ENCODE measurements around the gene TCEA2. TPM values are rescaled to one million over a fixed set of nuclear protein-coding genes. Genes with fewer than 3 reads are reported as not detected.

TCEA2 gene
- total and polyA plus RNA-seq, 2 donors (not counting 1 experiment from before 2014, with no cell fraction given), result 58.1 to 63.9 TPM

GRCh38 chr20:64070244-64070993 lies 7.4 kb downstream of the TCEA2 start:
- Mint-ChIP-seq H3K27ac (no peak overlapping the region), H3K27me3 (no peaks in the 10 kb centered on the region), H3K4me1 (peaks cover 59% of the 10 kb centered on the region), H3K4me3 (no peak overlapping the region), H3K9me3 (ENCODE audit: insufficient read depth) (no peaks in the 10 kb centered on the region)
- WGBS (ENCODE audit: insufficient coverage), result 97% methylated on average over 27 of the region's 31 CpGs
- Histone ChIP-seq H3K27ac (ENCODE audit: low read length in 2 of 2) (no peak overlapping the region), H3K27me3 (replicated peaks in 1 of 4; ENCODE audit: control extremely low read depth in 1 of 4, control insufficient read depth in 3 of 4, insufficient read depth in 4 of 4, low read length in 3 of 4) (no peaks in the 10 kb centered on the region), H2AFZ (ENCODE audit: insufficient read depth, low read depth, low read length, poor library complexity, severe bottlenecking) (no peak overlapping the region), H3K4me3 (ENCODE audit: control extremely low read depth in 1 of 5, extremely low read depth in 1 of 5, insufficient read depth in 1 of 5, low read depth in 2 of 5, low read length in 4 of 5) (no peak overlapping the region), H4K20me1 (ENCODE audit: control insufficient read depth, insufficient read depth, low read length, poor library complexity, severe bottlenecking) (peaks cover 55% of the 10 kb centered on the region), H3K9me3 (ENCODE audit: control extremely low read depth in 1 of 3, control insufficient read depth in 2 of 3, insufficient read depth in 1 of 3, low read length in 2 of 3) (no peaks in the 10 kb centered on the region), H3K36me3 (replicated peaks in 1 of 2; ENCODE audit: control extremely low read depth in 1 of 2, control insufficient read depth in 1 of 2, extremely low read depth in 1 of 2, insufficient read depth in 2 of 2, low read length in 1 of 2) (peaks cover 0 to 38% of the 10 kb centered on the region in 2 experiments), H3K4me2 (replicated peaks; ENCODE audit: low read depth, low read length, poor library complexity, severe bottlenecking) (no peak overlapping the region), H3K79me2 (ENCODE audit: control insufficient read depth, insufficient read depth, low read length) (peaks cover 25% of the 10 kb centered on the region), H3K9ac (ENCODE audit: low read length) (no peak overlapping the region), H3K4me1 (ENCODE audit: control insufficient read depth in 2 of 2, insufficient read depth in 2 of 2, low read length in 2 of 2) (peaks cover 38 to 83% of the 10 kb centered on the region in 2 donors)
- POLR2A ChIA-PET, result interaction anchor here (0.7 to 2.5 kb wide), 2 partner anchors 8 to 51 kb away, joined by 6 to 19 read pairs; partner anchors contain the start of genes OPRL1 and RGS19
- ATAC-seq (ENCODE audit: low read depth) (no peak), DNase-seq (no peak)
- CTCF ChIA-PET, result interaction anchor here (0.7 to 2.3 kb wide), 9 partner anchors 8 to 50 kb away, joined by 4 to 10 read pairs (median 8); partner anchors contain the start of gene LKAAEAR1
- TF ChIP-seq CTCF (IDR thresholded peaks at IDR 0.05), result no peak
- no peak for TF ChIP-seq EZH2 (IDR thresholded peaks at IDR 0.05; ENCODE audit: borderline replicate concordance, insufficient read depth, low read depth, low read length, poor library complexity, severe bottlenecking)
- intact Hi-C loops (cut with micrococcal nuclease), result no loop called here

All from B cell (primary cell).